Ovary (tissue), 3 donors: ENCODE results near the gene TMEFF1.

Source experiments
- POLR2A ChIP-seq: fragments of 450-650 bp; IDR thresholded peaks from one replicate; pipeline ENCODE4 v1.6.1; 2017; ENCODE audit warnings: antibody characterized with exemption, mild to moderate bottlenecking, moderate library complexity
- TF ChIP-seq, protein P1 (sequence below), 3 donors: fragments of 450-650 bp in 2 of 3; fragments of 200-600 bp in 1 of 3; IDR thresholded peaks; one replicate each; pipeline versions ENCODE4 v1.5.1 to v1.8.0; 2016 to 2022; ENCODE audit warnings: antibody characterized with exemption in 3 of 3, mild to moderate bottlenecking in 1 of 3
- donor health status: DM: no; HTN: no; CAD: no.

DNA sequence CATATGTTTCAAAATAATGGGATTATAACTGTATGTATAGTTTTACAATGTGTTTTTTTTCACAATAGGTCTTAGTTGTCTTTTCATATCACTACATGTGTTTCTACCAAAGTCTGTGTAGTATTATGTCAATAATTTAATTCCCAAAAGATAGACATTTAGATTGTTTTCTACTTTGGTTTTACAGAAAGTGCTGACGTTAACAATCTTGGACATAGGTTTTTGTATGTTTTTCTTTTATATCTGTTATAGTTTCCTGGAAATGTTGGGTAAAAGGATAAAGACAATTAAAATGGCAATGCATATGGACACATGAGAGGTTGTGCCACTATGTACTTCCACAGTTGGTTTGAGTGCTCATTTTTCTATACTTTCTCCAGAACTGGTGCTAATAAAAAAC, 15.2 kb downstream of the TMEFF1 start:
- TF ChIP-seq, protein P1, sequence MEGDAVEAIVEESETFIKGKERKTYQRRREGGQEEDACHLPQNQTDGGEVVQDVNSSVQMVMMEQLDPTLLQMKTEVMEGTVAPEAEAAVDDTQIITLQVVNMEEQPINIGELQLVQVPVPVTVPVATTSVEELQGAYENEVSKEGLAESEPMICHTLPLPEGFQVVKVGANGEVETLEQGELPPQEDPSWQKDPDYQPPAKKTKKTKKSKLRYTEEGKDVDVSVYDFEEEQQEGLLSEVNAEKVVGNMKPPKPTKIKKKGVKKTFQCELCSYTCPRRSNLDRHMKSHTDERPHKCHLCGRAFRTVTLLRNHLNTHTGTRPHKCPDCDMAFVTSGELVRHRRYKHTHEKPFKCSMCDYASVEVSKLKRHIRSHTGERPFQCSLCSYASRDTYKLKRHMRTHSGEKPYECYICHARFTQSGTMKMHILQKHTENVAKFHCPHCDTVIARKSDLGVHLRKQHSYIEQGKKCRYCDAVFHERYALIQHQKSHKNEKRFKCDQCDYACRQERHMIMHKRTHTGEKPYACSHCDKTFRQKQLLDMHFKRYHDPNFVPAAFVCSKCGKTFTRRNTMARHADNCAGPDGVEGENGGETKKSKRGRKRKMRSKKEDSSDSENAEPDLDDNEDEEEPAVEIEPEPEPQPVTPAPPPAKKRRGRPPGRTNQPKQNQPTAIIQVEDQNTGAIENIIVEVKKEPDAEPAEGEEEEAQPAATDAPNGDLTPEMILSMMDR (IDR thresholded peaks at IDR 0.05) = no peak
- no peak for TF ChIP-seq POLR2A
